Stimulated activated naive CD4-positive, alpha-beta T cell (primary cell): ENCODE results near the gene NXPE3.
A peak's percentile ranks its signal among the peaks of the same experiment; 100 is the strongest.

Experiments
- DNase-seq, 6 experiments: peaks; one replicate each; lab custom pipeline; 2025; lab: John Stamatoyannopoulos, UW

The NXPE3 gene

DNA sequence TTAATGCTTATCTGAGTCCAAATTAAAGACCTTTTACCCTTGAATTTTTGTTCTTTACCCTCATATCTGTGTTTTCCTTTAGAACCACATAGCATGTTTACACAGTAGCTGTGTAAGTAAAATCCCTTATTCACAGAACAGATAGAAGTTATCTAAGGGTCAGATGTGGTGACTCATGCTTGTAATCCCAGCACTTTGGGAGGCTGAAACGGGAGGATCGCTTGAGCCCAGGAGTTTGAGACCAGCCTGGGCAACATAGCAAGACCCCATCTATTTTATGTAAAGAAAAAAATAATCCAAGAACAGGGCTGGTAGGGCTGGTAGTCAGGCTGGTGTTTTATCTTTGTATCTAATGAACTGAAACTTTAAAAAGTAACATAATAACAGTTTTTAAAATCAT lies 23.2 kb downstream of the NXPE3 start:
- DNase-seq: no peak

DNA sequence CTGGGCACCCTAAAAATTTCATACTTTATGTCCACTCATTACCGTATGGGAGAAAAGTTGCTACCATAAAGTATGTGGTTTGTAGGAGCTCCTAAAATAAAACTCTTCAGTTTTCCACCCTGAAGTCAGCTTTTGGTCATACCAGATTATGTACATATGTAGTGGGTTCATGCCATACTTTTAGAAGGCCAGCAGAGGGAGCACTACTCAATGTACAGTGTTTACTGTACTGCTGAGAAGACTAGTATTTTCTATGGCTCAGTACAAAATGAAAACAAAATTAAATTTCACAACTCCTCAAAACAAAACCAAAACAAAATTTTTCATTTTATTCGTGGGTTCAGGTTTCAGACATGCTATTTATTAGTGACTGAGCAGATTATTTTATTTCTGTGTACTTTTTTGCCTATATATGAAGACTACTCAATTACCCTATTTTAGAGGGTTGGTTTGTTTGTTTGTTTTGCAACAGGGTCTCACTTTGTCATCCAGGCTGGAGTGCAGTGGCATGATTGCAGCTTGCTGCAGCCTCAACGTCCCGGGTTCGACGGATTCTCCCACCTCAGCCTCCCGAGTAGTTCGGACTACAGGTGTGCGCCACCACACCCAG lies 24.3 kb downstream of the NXPE3 start:
- DNase-seq: peak in 5 of 6 experiments; percentile 42 to 81 (median 61)

DNA sequence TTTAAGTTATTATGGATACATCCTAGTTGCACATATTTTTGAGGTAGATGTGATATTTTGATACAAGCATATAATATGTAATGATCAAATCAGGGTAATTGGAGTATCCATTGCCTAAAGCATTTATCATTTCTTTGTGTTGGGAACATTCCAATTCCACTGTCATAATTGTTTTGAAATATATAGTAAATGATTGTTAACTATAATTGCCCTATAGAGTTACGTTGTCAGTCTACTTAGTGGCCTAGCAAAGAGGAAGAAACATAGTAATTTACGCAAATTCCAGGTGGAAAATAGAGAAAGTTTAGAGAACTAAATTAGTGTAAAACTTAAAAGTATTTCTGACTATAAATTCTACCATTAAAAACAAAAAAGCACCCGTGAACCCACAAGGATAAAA lies 24.9 kb downstream of the NXPE3 start:
- DNase-seq: no peak

DNA sequence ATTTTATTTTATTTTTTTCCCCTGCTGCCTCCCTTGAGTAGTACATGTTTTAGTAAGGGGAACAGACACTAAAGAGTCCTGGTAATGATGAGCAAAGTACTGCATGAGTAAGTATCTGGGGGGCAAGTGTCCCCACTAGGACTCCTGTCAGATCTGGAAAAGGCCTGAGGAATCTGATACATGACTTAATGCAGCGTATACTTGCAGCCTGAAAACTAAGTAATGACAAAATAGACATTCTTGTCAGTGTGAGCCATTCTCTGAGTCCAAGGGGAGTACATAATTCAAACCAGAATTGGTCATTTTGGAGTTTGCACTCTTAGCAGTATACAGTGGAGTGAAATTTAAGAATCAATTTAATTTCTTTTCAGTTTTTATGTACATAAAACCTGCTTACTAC lies 27.5 kb downstream of the NXPE3 start:
- DNase-seq: no peak

DNA sequence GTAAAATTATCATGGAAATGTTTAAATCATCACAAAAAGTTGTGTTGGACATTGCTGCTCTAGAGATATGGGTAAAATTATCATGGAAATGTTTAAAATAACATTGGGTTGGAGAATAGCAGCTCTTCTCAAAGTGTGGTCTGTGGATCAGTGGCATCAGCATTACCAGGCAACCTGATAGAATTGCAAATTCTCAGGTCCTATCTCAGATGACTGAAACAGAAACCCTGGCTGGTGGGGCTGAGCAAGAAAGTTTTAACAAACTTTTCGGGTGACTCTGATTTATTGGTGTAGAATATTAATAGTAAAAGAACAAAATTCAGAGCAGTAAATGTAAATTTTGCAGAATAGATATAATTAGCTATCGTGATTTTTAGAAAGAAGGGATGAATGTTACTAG lies 28.9 kb downstream of the NXPE3 start:
- no peak for DNase-seq

DNA sequence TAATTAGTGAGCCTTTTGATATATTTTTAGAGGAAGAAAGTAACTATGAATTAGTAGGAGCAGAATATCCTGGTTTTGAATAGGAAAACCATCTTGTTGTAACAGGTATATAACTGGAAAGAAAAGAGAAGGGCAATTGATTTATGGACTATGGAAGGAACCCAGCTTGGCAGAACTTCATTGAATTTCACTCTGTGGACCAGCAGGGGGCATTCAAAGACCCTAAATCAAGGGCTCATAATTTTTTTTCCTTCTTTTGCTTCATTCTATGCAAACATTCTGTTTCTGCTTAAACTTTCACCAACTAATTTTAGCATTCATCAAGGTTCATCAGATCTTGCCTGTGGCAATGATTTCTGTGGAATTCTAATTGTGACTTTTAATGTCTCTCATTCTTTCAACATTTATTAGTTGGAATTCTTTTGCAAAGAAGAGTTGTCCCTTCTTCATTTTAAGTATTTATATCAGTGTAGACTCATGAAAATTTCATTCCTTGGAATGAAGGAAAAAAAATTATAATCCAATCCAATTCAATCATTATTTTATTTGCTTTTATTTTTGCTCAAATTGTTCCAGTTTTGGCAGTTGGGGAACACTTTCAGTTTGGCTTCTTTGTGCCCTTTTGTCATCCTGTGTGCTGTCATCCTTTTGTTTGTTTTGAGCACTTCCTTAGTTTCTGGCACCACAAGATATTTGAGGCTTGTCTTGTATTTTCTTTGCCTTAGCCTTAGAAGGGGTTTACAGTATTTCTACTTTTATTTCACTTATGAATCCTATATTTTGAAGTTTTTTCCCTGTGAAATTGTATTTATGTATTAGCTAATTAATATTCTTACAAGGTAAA lies 30.4 kb downstream of the NXPE3 start:
- peak in 5 of 6 experiments; percentile 16 to 62 (median 27) for DNase-seq

DNA sequence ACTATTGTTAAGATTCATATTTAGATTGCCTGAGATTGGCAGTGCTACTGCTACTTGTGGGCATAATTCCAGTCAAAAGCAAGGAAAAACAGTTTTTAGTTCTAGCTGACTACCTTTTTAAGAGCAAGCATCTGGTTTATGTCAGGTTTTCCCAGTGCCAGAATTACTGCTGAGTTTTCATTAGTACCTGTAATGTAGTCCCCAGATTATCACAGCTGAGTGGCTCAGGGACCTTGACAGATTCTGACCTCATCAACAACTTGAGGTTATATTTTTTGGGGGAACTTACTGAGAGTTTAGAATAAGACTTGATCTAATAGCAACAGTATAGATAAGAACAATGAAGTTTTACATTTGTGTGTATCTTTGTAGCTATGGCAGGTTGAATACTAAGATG lies 31.0 kb downstream of the NXPE3 start:
- no peak for DNase-seq

DNA sequence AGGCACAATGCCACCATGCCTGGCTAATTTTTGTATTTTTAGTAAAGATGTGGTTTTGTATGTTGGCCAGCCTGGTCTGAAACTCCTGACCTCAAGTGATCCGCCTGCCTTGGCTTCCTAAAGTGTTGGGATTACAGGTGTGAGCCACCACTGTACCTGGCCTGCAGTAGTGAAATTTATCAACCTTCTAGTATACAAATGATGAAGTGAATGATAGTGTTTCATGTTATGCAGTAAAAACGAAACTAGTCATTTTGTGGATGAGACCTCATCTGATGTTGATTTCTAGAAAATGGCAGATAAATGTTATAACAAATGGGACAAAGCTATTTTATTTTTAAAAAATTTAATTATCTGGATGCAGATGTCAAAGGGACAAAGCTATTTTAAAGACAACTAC lies 32.9 kb downstream of the NXPE3 start:
- DNase-seq: no peak

DNA sequence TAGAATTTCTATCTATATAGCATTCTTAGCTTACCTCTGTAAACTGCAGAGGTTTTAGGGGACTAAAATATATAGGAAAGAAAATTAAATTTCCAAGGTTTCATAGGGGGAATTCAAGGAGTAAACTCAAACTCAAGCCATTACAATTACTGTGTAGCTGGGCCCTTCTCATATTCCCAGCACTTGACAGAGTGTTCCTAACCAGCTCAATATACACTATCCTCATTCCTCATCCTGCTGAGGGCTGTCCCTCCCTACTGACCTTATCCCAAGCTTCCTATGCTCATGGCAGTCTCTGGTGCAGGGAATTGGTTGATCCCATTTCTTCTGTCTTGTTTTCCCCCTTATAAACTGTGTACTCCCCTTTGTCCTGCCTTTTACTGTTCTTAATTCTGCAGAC lies 33.9 kb downstream of the NXPE3 start:
- DNase-seq: no peak

DNA sequence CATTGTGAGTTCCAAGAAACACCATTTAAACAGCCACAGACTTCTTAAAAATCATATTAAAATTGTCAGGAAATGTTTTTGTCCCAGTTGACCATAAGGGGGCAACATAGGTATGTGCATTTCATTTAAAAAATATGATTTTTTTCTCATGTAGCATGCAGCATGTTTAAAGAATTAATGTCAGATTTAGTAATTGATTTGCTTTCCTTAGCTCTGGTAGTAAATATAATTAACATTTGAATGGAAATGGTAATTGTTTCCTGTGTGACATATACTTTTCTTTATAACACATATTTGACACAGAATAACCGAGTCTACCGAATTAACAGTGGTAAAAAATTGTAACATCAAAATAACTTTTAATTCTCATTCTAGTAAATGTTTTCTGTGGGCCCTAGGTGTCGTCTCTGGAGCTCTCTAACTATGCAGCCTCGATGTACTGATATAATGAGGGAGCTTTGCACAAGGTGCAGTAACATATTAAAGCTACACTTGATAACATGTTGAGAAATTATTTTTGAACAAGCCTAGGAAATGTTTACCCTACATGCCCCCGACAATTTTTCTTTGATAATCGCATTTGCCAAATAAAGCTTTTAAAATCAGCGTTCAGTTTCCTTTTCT lies 34.9 kb downstream of the NXPE3 start:
- peak in 3 of 6 experiments; percentile 20 to 56 (median 41) for DNase-seq

DNA sequence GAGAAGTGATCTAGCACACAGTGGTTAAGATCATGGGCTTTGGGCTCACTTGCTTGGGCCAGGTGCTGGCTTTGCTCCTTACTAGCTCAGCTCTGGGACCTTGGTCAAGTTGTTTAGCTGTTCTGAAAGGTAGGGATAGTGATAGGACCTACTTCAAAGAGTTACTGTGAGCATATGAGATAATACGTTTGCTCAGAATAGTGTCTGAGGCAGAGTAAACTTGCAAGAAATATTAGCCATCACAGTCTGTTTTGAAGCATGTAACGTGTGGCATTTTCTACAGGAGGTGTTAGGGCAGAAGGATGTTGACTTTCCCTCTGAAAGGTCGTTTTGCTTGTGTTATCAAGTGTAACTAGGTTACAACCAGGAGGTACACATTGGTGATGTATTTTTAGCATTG lies 35.8 kb downstream of the NXPE3 start:
- DNase-seq: no peak

DNA sequence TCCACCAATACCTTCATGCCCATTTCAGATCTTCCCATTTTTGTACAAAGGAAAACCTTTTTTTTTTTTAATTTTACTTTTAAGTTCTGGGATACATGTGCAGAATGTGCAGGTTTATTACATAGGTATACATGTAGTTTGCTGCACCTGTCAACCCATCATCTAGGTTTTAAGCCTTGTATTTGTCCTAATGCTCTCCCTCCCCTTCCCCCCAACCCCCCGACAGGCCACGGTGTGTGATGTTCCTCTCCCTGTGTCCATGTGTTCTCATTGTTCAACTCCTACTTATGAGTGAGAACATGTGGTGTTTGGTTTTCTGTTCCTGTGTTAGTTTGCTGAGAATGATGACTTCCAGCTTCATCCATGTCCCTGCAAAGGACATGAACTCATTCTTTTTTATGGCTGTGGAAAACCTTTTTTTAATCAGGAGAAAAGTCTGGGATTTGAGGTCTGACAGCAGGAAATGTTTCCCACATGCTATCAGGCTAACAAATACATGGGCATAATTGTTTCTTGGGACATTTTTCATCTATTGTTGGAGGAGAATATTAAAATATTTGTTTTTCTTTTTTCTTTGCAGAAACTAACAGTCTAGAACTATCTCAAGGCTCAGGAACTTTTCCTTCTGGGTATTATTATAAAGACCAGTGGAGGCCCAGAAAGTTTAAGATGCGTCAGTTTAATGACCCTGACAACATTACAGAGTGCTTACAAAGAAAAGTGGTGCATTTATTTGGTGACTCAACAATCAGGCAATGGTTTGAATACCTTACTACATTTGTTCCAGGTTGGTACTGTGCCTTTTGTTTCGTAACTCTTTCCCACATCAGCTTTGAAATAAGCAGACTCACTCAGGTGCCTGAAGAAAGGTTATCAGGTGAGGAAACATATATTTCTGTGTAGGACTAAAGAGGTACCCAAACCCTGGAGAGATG lies 37.5 kb downstream of the NXPE3 start:
- DNase-seq: no peak

DNA sequence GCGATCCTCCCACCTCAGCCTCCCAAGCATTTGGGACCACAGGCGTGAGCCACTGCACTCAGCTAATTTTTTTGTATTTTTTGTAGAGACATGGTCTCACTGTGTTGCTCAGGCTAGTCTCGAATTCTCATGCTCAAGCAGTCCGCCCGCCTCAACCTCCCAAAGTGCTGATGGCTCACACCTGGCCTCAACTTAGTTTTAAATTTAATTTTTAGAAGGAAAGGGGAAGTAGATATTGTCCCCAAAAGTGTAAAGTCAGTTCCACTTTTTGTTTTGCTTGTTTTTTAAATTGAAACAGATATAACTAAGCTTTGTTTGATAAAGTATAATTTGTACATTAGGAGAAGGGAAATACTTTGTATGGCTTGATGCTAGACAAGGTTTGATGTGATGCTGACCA lies 39.0 kb downstream of the NXPE3 start:
- no peak for DNase-seq

DNA sequence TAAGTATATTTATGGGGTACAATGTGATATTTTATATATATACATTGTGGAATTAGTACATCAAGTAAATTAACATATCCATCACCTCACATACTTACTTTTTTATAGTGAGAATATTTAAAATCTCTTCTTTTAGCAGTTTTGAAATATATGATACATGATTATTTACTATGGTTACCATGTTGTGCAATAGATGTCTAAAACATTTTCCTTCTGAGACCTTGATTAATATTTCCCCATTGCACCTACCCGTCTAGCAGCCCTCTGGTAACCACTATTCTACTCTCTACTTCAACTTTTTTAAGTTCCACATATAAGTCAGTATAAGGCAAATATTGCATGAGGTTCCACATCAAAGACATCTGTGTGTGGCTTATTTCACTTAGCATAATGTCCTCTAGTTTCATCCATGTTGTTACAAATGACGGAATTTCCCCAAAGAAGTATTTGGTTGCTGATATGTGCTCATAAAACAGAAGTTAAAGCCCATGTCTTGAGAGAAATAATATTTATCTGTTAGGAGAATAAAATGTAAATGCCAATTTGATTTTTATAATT lies 40.7 kb downstream of the NXPE3 start:
- DNase-seq: no peak

DNA sequence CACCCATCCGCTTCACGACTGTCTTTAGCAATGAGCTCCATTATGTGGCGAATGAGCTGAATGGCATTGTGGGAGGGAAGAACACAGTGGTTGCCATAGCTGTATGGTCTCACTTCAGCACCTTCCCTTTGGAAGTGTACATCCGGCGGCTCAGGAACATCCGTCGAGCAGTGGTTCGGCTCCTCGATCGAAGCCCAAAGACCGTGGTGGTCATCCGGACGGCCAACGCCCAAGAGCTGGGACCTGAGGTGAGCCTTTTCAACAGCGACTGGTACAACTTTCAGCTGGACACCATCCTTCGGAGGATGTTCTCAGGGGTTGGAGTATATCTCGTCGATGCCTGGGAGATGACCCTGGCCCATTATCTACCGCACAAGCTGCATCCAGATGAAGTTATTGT lies 42.5 kb downstream of the NXPE3 start:
- no peak for DNase-seq

DNA sequence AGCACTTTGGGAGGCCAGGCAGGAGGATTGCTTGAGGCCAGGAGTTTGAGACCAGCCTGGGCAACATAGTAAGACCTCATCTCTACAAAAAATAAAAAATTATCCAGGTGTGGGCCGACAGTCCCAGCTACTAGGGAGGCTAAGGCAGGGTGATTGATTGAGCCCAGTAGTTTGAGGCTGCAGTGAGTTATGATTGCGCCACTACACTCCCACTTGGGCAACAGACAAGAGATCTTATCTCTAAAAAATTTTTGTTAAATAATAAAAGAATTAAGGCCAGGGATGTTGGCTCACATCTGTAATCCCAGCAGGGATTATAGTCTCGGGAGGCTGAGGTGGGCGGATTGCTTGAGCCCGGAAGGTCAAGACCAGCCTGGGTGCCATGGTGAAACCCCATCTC lies 44.5 kb downstream of the NXPE3 start:
- DNase-seq: no peak

DNA sequence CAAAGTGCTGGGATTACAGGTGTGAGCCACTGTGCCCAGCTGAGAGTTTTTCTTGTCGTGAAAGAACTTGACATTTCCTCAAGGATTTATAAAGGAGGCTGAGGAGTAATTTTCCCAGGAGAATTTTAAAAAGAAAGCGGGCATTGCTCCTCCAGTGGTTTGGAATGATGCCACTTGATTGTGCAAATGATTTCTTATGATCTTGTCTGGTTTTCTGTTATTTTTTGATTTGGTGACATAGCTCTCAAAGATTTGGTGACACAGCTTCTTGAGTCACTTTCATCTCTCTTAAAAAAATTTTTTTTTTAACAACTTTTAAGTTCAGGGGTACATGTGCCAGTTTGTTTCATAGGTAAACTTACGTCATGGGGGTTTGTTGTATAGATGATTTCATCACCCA lies 45.7 kb downstream of the NXPE3 start:
- no peak for DNase-seq

DNA sequence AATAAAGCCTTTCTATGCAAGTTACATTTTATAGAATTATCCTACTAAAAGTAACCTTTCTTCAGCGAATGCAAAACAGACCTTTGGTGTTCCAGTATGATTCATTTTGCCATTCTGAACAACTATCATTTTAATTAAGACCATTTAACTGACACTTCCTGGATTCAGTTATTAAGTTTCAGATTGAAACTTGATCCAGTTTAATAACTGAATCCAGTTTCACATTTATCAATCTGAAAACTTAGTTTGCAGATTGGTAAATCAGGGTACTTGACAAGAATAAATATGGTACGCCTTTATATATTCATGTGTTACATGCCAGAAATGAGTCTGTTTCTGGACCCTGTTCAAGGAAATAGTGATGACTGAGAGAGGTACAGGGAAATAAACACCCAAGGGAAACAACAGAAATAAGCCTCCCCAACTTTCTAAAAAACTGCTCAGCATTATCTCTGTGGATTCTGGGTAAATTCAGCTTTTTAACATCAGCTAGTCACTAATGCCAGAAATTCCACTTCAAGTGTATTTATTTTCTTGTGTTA lies 47.0 kb downstream of the NXPE3 start:
- DNase-seq: no peak

DNA sequence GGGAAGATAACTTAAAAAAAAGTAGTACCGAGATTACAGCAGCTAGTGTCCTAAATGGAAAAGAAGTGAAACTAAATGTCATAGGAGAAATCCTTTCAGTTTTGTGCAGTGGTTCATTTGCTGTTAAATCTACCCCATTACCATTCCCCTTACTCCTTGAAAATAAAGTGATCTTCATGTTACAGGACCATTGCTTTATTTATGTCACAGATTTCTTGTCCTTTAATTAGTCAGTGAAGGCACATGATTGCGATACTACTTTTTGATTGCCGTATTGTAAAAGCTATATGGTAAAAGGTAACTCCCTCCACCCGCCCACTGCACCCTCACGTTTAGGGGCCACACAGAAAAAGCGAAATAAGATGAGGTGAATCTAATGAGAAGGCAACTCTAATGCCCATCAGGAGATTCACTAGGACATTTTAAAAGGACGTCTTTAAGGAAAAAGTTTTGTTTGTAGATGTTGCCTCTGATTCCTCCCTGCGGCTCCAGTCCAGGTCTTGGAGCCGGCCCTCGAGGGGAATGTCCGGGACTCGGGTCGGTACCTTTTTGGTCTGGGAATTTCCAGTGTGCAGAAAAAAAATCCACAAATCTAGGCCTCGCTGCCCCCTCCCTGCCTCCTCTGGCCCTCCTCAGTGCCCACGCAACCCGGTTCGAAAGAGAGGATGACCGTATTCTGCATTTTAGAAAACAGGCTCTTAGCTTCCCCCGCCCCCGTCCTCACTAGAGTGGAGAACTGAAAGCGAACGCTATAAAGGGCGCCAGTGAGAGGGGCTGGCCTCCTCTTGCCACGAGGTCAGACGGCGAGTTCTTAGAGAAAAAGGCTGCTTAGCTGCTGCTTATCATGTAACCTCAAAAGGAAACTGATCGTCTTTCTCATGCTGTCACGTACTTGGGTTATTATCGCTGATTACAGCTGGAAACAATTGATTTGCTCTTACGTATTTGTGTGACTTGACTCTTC lies 48.5 kb downstream of the NXPE3 start:
- DNase-seq: peak; percentile 58 to 76 (median 66)

DNA sequence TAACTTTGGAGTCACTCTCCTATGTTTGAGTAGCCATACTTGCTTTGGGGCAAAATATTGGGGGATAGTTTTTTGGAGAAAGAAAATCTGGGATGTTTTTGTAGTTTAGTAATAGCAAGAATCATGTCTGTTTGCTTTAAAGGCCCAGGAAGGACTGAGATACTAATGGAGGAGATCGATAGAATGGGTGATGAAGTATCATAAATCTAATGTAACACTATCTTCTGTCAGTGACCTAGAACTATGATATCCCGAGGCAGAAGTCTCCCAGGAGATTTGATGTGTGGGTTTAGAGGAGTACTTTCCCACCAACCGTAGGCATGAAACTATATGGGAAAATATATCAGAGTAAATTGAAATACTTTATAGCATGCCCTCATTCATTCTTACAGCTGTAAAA lies 49.3 kb downstream of the NXPE3 start:
- no peak for DNase-seq
